Activated CD4-positive, alpha-beta T cell treated with anti-CD3 and anti-CD28 coated beads, Interleukin-2, amount 50 U/mL, for 24 hours (primary cell): ENCODE results near the gene USF2.
"Not testable (repeated sequence)": the region's sequence is repeated elsewhere in the genome, so short reads cannot be mapped to it uniquely, and the experiment has no call there.

Source experiments
- DNase-seq, 2 donors: peaks; one replicate each; pipeline ENCODE4 v3.0.0-alpha.2; 2020; ENCODE audit warnings: low read depth in 1 of 2, low spot score in 1 of 2

The USF2 gene

DNA sequence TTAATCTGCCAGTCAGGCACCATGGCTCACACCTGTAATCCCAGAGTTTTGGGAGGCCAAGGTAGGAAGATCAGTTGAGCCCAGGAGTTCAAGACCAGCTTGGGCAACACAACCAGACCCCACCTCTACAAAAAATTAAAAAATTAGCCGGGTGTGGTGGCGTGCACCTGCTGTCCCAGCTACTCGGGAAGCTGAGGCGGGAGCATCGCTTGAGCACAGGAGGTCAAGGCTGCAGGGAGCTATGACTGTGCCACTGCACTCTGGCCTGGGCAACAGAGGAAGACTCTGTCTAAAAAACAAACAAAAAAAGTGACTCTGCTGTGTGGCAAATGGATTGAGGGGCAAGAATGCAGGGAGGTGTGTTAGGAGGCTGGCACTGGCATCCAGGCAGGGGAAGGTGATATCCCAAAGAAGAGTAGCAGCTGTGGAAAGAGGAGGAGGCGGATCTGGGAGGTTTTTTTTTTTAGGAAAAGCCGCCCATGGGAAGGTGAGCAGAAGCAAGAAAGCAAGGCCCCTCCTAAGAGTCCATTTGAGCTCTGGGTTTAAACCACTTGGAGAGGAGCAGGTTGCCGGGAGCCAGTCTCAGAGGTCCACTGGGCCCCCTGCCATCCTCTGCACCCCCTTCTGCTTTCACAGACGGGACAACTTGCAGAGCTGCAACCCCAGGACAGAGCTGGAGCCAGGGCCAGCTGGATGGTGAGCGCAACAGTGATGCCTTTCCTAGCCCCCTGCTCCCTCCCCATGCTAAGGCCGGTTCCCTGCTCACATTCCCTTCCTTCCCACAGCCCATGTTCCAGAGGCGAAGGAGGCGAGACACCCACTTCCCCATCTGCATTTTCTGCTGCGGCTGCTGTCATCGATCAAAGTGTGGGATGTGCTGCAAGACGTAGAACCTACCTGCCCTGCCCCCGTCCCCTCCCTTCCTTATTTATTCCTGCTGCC lies 15.7 kb downstream of the USF2 start:
- DNase-seq, result no peak

DNA sequence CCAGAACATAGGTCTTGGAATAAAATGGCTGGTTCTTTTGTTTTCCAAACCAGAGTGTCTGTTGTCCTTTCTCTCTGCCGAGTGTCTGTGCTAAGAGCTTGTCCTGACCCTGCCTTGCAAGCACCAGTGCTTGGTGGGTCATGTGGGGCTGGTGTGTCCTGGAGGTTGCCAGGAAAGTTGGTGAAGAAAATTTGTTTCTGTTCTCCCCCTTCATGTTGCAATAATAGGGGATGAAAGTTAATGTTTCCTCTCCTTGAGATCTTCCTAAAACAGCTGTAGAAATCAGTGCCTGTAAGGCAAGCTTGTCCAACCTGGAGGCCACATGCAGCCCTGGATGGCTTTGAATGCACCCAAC lies 16.3 kb downstream of the USF2 start:
- DNase-seq, result no peak

GRCh38 chr19:35285465-35285864 lies 16.7 kb downstream of the USF2 start:
- DNase-seq, result not testable (repeated sequence)

- not testable (repeated sequence) for DNase-seq
Observed at GRCh38 chr19:35286101-35286500, 17.3 kb downstream of the USF2 start.

GRCh38 chr19:35287713-35288112 lies 19.0 kb downstream of the USF2 start:
- DNase-seq, result no peak

DNA sequence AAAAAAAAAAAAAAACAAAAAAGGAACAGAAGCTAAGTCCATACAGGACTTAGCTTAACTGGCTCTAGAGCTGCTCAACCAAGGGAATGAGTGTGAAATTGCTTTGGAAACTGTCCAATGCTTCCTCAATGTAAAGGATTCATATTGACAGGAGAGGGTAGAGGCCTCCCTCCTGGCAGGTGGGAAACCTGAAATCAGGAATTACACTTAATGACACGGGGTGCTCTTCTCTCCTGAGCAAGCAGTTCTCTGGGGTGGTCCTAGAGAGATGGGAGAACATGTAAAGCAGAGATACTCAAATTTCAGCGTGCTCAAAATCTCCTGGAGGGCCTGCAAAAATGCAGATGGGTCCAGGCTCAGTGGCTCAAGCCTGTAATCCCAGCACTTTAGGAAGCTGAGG lies 19.6 kb downstream of the USF2 start:
- DNase-seq, result no peak

GRCh38 chr19:35288906-35289305 lies 20.1 kb downstream of the USF2 start:
- no peak for DNase-seq

- no peak for DNase-seq
Observed at GRCh38 chr19:35290381-35291127, 21.8 kb downstream of the USF2 start.

DNA sequence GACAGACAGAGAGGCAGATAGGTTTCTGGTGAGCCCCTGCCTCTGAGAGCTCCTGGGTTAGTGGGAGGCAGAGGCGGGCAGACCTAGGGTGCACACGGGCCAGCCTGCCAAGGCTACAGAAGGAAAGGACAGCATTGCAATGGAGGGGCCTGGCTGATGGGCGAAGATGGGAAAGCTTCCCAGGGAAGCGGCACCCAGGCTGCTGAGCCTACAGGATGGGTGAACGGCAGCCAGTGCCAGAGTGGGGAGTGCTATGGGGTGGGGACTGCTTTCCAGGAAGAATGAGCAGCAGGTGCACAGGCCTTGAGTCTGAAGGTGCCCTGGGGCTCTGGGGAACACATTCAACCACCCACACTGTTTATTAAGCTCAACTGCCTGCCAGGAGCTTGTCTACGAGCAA lies 22.5 kb downstream of the USF2 start:
- DNase-seq, result no peak

DNA sequence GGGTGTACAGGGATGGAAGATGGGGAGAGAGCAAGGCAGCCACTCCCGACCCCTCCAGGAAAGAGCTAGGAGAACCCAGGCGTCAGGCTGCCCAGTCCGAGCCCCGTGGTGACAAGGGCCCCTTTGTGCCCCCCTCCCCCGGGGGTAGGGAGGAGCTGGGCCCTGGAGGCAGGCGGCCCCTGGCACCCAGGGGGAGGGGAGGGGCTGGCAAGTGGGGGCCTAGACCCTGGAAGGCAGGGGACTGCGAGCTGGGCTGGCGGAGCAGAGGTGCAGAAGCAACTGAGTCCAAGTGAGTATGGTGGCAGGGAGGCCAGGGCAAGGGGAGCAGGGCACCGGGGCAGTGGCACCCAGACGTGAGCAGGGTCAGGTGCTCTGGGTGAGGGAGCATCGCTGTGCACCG lies 23.2 kb downstream of the USF2 start, which contains the start of gene MAG:
Gene MAG, plus strand, starts transcription at position 246 of the 400 bp plus-strand sequence. CDS start 3,248 bp downstream, outside the sequence.
- DNase-seq, result no peak

GRCh38 chr19:35292421-35293362 lies 23.9 kb downstream of the USF2 start:
- no peak for DNase-seq

DNA sequence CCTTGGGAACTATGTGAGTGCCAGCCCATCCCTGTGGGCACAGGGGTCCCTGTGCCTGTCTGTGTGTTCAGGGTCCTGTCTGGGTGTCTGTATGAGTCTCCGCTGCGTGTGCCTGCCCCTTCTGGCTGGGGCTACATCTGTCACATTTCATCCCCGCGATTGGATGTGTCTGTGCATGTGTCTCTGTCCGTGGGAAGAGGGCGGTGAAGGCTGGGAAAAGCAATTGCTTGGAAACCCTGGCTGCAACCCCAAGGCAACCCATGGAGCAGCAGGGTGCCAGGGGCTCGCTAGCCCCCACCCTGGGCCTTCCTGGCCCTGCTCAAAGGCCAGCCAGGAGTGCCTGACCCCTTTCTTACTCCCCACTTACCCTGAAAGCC lies 24.6 kb downstream of the USF2 start:
- no peak for DNase-seq

GRCh38 chr19:35293808-35294207 lies 25.0 kb downstream of the USF2 start:
- no peak for DNase-seq

- no peak for DNase-seq
Observed at GRCh38 chr19:35294328-35294727, 25.6 kb downstream of the USF2 start.

- no peak for DNase-seq
Observed at GRCh38 chr19:35294859-35295791, 26.4 kb downstream of the USF2 start.

GRCh38 chr19:35295792-35296462 lies 27.2 kb downstream of the USF2 start:
- DNase-seq, result no peak

GRCh38 chr19:35296644-35297514 lies 28.1 kb downstream of the USF2 start:
- no peak for DNase-seq

GRCh38 chr19:35297515-35297848 lies 28.7 kb downstream of the USF2 start:
- no peak for DNase-seq

DNA sequence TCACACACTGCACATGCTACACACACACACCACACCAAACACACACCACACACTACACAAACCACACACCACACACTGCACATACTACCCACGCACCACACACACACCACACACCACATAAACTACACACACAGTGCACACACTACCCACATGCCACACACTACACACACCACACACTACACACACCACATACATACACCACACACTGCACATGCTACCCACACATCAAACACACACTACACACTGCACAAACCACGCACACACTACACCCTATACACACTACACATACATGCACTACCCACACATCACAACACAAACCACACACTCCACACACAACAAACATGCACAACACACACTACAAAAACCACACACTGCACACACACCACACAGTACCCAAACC lies 29.2 kb downstream of the USF2 start:
- DNase-seq, result no peak
